GM13976 (cell line): ENCODE measurements around the gene STEEP1.

ENCODE experiments used
- DNase-seq: peaks from one replicate; pipeline ENCODE4 v3.0.0; 2012; ENCODE audit warnings: low spot score
- in situ Hi-C: fragments of 300-500 bp; cut with MboI; formaldehyde crosslinking; loops from one replicate; pipeline ENCODE4 v1.12.0; 2022; ENCODE audit warnings: low sequenced_read_pairs, mixed read lengths, inconsistent platforms; ENCODE audit not compliant: unreplicated experiment
- TF ChIP-seq, protein P1 (sequence below): IDR thresholded peaks from 2 replicates; pipeline ENCODE4 v1.5.1; 2012; ENCODE audit warnings: borderline replicate concordance, mild to moderate bottlenecking; ENCODE audit not compliant: insufficient read depth; ENCODE audit errors: extremely low read depth, missing control alignments, control extremely low read depth

STEEP1 gene

DNA sequence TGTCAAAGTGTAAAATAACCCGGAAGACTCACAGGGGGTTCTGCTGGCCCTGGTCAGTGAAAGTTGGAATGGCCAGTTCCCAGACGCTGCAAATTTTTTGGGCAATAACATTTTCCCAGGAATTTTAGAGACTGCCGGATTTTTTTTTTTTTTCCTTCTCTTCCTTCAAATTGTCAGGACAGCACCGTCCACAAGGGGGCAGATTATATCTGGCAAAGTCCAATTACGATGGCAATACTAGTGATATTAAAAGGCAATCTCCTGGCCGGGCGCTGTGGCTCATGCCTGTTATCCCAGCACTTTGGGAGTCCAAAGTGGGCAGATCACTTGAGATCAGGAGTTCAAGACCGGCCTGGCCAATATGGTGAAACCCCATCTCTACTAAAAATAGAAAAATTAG is 76.5 kb downstream of the STEEP1 start:
- in situ Hi-C loops = no loop called here
- DNase-seq = peak; percentile 46

More for the DNA sequence above, 76.5 kb downstream of the STEEP1 start:
- TF ChIP-seq, protein P1, sequence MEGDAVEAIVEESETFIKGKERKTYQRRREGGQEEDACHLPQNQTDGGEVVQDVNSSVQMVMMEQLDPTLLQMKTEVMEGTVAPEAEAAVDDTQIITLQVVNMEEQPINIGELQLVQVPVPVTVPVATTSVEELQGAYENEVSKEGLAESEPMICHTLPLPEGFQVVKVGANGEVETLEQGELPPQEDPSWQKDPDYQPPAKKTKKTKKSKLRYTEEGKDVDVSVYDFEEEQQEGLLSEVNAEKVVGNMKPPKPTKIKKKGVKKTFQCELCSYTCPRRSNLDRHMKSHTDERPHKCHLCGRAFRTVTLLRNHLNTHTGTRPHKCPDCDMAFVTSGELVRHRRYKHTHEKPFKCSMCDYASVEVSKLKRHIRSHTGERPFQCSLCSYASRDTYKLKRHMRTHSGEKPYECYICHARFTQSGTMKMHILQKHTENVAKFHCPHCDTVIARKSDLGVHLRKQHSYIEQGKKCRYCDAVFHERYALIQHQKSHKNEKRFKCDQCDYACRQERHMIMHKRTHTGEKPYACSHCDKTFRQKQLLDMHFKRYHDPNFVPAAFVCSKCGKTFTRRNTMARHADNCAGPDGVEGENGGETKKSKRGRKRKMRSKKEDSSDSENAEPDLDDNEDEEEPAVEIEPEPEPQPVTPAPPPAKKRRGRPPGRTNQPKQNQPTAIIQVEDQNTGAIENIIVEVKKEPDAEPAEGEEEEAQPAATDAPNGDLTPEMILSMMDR = peak; percentile 43
